HL-60 (cell line): Measurements from ENCODE around the gene CCDC154.

Experiments
- CTCF ChIP-seq: IDR thresholded peaks from one replicate; pipeline ENCODE4 v1.5.1; 2011; ENCODE audit warnings: low read length, control low read depth, inconsistent platforms; ENCODE audit not compliant: insufficient read depth
- GABPA ChIP-seq: IDR thresholded peaks from 2 replicates; pipeline ENCODE4 v1.6.1; 2012; ENCODE audit warnings: low read depth
- POLR2AphosphoS5 ChIP-seq: IDR thresholded peaks from 2 replicates; pipeline ENCODE4 v1.6.1; 2012; ENCODE audit warnings: low read depth
- REST ChIP-seq: IDR thresholded peaks from 2 replicates; pipeline ENCODE4 v1.6.1; 2012; ENCODE audit warnings: low read depth; ENCODE audit not compliant: insufficient replicate concordance

DNA sequence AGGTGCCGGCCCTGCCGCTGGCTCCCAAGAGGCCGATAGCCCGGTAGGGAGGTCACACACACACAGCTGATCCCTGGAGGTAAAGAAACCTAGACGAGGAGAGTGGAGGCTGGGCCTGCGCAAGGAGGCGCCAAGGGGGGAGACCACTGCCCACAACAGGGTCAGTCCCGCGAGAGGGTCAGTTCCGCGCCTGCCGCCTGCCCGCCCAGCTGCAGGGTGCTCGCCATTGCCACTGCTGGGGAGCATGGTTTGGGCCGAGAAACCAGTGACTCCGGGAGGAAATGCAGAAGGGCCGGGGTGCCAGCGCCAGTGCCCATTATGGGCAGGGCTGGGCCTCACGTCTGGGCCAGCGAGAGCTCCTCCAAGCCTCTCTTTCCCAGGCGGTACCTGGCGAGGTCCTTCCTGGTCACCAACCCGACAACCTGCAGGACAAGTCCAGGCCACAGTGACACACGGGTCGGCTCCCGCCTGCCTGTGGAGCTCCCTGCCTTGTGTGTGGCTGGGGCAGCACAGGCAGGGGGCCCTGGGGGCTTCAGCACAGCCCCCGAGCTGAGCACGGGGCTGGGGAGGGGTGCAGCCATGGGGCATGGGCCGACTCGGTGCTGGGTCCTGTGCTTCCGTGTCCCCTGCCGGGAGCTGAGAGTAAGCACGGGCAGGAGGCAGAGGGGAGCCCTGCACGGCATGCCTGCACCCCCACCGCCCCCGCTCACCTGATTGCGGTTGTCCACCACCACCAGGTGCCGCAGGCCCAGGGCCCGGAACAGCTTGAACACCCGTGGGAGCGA is 2.1 kb upstream of the CCDC154 start:
- TF ChIP-seq CTCF (no peak), REST (no peak), POLR2AphosphoS5 (no peak; the same call in 1 of the 2 replicates), GABPA (no peak)
